Activated CD8-positive, alpha-beta memory T cell treated with anti-CD3 and anti-CD28 coated beads for 48 hours (primary cell): ENCODE results near the gene STUB1.
"Not testable (repeated sequence)": the region's sequence is repeated elsewhere in the genome, so short reads cannot be mapped to it uniquely, and the experiment has no call there.

Experiments used
- DNase-seq, 3 experiments: peaks; one replicate each; pipeline ENCODE4 v3.0.0-alpha.2; 2020; ENCODE audit warnings: low read depth in 2 of 3, low spot score in 2 of 3

The STUB1 gene

DNA sequence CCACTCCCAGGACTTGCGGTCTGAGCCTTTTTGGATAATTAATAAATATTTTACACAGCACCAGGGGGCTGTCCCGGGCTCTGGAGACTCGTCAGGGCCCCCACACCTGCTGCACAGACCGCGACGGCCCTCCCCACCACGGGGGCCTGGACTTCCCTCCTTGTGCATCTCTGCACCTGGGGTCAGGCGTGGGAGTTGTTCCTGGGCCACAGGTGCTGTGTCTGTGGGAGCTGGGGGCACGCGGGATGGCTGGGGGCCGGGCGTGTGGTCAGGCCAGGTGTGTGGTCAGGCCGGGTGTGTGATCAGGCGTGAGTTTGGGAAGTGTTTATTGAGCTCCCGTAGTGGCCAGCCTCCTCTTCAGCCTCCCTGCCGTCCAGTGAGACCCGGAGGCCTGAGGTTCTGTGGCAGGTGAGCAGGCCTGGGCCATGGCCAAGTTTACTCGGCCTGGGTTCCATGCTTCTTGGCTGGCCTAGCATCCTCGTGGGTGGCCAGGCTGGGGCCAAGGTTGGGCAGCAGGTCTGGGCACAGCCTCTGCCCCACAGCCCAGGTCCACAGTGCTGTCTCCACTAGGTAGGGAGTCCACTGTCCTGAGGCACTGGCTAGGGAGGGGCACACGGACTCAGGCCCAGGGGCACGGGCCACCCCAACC, 1.9 kb upstream of the STUB1 start:
- no peak for DNase-seq

DNA sequence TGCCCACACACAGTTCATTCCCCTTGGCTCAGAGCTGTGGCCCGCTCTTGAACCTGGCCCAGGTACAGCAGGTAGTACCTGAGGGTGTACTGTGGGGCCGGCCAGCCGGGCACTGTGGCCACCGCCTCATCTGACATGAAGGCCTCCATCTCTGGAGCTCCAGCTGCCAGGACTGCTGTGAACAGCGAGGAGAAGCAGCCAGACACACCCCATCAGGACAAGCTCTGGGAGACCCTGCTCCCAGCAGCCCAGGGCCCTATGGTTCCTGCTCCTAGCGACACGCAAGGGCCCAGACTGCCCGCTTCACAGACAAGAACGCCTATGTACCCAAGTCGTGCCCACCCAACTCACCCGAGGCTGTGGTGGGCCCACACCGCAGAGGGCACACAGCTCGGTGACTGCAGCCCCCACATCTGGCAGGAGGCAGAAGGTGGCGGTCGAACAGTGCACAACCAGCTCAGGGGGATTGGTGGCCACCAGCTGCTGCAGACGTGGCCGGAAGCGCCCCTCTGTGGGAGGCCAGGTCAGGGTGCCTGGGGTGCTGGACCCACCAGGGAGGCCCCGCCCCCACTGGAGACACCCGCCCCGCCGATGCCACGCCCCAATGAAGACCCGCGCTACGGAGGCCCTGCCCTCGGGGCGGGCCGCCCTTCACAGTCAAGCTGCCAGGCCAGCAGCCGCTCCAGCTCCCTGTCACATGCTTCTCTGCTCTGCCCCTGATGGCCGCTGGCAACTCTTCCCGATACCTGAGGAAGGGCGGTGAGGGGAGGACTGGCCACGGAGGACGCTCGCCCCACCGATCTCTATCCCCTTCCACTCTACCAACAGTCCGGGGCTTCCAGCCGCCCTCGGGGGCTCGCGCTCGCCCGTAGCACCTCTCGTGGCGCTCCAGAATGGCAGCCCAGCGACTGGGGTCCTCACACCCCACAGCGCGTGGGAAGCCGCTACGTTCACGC, 1.1 kb upstream of the STUB1 start:
- no peak for DNase-seq

DNA sequence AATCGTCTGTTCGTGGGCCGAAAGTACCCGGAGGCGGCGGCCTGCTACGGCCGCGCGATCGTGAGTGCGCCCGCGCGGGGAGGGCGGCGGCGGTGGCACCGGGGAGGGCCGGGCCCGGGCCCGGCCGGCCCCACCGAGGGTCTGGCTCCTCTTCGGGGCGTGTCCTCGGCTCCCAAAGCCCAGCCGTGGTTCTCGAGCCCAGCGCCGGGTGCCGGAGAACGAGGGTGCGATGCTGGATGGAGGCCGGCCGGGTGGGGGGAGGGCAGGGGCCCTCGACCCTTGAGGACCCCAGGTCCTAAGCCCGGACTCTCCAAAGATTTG, 375 bp downstream of the STUB1 start:
- no peak for DNase-seq

DNA sequence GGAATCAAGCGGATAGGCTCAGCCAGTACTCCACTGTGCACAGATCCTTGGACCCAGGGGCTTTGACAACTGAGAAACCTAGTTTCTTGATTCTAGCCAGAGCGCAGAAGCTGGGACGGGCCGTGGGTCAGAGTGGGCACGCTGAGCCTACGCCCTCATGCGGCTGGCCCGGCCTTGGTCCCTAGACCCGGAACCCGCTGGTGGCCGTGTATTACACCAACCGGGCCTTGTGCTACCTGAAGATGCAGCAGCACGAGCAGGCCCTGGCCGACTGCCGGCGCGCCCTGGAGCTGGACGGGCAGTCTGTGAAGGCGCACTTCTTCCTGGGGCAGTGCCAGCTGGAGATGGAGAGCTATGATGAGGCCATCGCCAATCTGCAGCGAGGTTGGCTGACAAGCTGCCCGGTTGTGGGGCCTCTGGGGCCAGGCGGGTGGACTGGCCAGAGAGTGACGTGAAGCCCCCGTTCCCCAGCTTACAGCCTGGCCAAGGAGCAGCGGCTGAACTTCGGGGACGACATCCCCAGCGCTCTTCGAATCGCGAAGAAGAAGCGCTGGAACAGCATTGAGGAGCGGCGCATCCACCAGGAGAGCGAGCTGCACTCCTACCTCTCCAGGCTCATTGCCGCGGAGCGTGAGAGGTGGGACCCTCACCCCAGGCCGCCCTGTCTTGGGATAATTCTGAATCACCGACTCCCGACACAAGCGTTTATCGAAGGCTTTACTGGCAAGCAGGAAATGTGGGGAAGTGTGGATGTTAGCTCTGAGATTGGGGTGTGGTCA, 946 bp downstream of the STUB1 start:
- no peak for DNase-seq

DNA sequence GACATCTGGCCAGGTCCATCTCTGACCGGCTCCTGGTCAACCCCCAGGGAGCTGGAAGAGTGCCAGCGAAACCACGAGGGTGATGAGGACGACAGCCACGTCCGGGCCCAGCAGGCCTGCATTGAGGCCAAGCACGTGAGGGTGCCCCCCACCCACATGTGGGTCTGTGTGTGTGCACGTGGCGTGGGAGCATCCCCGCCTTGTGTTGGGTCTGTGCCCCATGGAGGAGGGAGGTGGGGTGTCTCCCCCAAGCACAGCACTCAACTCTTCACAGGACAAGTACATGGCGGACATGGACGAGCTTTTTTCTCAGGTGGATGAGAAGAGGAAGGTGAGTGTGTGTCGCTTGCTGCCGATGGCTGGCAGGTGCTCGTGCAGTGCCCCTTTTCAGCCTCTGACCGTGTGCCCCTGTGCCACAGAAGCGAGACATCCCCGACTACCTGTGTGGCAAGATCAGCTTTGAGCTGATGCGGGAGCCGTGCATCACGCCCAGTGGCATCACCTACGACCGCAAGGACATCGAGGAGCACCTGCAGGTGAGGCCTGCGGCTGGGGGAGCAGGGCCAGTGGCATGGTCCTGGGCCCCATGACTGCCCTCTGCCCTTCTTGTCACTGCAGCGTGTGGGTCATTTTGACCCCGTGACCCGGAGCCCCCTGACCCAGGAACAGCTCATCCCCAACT, 1.7 kb downstream of the STUB1 start:
- DNase-seq: no peak

DNA sequence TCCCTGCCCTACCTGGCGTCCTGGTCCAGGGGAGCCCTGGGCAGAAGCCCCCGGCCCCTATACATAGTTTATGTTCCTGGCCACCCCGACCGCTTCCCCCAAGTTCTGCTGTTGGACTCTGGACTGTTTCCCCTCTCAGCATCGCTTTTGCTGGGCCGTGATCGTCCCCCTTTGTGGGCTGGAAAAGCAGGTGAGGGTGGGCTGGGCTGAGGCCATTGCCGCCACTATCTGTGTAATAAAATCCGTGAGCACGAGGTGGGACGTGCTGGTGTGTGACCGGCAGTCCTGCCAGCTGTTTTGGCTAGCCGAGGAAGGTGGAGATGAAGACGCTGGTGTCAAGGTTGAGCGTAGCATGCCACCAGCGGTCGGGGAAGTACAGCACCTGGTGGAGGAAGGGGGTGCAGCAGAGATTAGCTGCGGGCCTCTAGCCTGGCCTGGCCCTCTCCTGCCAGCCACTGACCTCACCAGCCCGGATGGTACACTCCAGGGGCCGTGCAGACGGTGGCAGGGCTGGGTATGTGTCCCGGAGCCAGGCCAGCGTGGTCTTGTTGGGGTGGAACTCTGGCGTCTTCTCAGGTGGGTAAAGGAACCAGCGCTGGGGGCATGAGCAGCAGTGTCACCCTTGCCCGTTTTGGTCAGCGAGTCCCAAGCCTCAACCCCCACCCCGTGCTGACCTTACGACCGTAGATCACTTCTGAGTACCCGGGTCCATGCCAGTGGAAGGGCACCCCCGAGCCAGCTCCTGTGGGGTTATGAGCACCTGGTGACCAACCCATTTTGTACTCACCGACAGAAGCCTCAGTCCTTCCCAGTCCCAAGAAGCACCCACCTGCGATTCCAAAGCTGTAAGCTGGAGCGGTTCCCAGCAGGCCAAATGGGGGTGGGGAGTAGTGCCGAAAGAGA, 2.5 kb downstream of the STUB1 start:
- DNase-seq: no peak

DNA sequence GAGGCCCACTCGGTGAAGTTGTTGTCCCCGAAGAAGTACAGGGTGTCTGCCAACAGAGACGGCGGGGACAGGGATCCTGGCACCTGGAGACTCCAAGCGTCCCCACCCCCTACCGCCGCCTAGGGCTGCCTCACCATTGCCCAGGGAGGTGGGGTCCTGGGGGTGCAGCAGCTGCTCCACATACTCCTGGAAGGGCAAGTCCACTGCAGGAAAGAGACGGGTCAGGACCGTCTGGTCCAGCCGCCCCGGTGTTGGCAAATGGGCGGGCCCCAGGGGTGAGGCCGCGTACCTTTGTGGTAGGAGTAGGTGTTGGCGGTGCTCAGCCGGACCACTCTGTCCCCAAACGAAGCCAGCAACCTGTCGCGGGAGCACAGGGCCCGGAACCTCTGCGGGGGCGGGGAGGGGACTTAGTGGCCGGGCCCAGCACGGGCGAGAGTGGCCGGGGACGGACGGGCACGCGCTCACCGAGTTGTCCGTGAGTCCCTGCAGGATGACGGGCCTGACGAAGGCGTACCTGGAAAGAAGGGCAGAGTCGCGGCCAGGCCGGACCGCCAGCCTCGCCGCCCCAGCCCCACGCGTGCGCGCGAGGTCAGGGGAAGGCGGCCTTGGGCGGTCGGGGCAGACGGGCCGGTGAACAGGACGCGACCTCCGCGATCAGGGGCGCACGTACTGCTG, 3.3 kb downstream of the STUB1 start:
- DNase-seq: no peak

DNA sequence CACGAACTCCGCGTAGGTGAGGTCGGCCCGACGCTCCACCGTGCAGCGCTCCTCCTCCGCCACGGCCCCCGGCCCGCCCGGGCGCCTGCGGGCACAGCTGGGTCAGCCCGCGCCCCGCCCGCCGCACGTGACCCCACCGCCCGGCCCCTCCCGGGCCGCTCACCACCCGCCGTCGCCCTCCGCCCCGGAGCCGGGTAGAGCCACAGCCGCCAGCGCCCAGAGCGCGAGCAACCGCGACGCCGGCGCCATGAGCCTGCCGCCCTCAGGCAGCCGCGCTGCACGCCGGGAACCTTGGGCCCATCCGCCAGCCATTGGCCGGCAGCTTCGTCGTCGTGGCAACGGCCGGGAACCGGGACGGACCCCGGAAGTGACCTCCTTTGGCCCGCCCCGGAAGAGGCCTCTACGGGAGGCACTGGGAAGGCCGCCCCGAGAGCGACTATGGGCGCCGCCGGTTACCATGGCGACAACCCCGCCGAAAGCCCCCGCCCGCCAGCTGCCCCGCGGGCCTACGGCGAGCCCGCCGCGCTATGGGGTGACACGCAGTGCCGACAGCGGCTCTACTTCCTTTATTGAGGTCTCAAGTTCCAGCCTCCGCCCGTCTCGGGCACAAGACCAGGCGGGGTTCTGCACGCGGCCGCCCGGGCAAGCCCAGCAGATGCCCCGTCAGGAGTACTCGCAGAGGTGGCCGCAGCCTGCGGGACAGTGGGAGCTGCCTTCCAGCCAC, 4.0 kb downstream of the STUB1 start, which contains the start of gene JMJD8:
TSS of gene JMJD8 (minus strand) at position 264 of the 724 bp plus-strand sequence. CDS start at position 249, 15 bp downstream.
- DNase-seq: peak; percentile 90 to 96 (median 92)

DNA sequence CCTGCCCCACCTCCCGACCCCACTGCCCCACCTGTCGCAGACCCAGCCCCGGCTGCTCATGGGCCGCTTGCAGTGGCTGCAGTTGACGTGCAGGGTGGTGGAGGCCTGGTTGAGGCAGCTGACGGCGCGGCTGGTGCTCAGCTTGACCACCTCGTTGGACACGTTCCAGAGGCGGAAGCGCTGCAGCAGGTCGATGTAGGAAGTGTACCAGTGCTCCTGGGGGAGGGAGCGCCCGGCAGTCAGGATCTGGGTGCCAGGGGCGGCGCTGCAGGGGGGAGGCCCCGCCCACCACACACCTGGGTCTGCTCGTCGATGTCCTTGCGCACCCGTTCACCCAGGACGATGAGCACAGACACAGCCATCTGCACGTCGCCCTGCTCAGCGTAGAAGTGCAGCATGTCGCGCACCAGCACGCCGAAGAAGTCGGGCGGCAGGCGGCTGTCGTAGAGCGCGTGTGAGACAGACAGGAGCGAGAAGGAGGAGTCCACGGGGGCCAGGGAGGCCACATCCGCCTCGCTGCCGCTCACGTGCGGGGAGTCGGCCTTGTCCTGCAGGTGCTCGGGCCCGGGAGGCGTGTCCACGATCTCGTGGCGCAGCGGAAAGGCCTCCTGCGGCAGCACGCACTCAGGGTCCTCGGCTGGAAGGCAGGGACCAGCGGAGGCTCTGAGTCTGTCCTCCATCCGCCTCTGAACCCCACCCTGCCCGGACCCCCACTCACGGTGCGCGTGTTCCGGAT, 4.9 kb downstream of the STUB1 start:
- no peak for DNase-seq

DNA sequence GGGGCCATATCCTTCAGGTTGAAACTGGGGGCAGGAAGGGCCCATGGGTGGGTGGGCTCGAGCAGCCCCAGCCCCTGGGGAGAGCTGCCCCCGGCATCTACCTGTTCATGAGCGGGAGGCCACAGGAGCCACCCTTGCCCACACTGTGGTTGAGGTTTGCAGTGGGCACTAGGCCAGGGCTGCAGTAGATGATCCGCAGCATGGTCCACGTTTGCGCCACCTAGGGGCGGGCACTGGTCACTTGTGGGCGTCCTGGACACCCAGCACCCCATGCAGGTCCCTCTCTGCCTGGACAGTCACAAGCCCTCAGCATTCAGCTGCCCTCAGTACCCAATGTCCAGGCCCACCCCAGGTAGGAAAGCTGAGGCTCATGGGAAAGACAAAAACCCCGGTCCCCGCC, 5.8 kb downstream of the STUB1 start:
- DNase-seq: no peak

DNA sequence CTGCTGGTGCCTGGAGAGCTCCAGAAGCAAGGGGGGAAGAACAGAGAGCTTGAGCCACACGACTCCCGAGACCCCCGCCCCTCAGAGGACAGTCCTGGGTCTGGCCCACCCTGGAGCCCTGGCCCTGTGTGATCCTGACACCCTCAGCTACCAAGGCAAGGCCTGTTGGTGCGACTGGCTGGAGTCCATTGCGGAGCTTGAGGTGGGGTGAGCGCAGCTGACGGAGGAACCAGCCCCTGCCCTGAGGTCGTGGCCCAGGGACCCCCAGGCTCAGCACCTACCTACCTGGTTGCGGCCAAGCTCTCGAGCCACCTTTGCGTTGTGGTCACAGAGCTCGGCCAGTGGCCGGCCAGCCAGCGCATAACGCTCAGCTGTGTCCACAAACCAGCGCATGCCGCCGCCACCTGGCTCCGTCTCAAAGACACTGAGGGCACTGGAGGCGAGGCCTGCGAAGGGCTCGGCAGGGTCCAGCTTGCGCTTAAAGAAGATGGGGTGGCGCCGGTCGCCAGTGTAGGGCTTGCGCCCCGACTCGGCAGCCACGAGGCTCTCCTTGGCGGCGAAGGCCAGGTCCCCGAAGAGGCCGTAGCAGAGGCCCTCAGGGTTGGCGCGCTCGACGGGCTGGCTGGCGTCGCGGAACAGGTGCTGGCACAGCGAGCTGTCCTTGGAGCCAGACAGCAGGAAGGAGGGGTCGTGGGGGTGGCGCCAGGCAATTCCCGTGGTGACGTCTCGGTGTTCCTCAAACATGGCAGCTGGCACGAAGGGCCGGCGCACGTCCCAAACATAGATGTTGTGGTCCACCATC, 6.5 kb downstream of the STUB1 start:
- DNase-seq: no peak

DNA sequence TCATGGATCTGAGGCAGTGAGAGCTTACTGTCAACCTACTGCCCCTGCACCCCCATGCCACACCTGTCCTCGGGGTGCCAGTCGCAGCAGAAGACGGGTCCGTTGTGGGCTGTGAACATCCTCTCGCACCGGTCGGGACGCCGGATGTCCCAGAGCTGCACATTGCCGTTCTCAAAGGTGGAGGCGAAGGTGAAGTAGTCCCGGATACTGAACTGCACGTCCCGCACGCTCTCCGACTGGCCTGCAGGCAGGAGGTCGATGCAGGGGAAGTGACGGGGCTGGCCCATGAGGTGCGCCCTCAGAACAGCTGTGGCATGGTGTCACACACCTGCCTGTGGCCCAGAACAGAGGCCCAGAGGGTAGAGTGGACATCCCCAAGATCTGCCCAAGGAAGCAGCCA, 7.3 kb downstream of the STUB1 start:
- no peak for DNase-seq

DNA sequence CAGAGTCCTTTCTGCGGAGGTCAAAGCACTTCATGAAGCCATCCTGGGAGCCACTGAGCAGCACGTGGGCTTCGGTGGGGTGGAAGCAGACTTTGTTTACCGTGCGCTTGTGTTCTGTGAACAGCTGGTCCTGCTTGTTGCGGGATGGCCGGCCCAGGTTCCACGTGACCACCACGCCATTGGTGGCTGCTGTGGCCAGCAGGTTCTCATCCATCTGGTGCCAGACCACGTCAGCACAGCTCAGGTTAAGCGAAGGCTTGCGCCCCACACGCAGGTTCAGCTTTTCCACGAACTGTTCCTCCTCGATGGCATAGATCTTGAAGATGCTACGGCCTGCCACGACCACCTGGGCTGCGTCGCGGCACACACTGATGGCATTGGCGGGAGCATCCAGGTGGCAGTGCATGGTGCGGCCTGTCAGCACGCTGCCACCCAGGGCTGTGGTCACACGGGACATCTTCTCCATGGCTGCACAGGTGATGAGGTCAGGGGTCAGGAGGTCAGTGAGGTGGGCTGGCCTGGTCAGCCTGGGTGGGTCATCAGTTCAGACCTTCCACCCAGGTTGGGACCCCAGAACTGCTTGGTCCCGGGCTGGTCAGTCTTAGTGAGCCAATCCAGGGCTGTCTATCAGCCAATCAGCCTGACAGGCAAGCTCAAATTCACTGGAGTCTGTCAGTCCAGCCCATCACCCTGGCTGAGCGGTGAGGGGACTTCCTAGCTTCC, 9.1 kb downstream of the STUB1 start:
- no peak for DNase-seq

DNA sequence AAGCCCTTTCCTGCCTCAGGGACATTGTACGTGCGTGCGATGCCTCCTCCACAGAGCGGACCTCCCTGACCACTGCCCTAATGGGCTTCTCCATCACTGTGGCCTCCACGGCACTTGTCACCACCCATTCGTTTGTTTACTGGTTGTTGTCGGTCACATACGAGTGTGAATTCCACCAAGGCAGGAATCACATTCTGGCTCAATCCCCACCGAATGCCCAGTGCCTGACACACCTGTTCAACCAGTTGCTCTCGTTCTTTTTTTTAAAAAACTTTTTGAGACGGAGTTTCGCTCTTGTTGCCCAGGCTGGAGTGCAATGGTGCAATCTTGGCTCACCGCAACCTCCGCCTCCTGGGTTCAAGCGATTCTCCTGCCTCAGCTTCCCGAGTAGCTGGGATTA, 11.0 kb downstream of the STUB1 start:
- not testable (repeated sequence) for DNase-seq

DNA sequence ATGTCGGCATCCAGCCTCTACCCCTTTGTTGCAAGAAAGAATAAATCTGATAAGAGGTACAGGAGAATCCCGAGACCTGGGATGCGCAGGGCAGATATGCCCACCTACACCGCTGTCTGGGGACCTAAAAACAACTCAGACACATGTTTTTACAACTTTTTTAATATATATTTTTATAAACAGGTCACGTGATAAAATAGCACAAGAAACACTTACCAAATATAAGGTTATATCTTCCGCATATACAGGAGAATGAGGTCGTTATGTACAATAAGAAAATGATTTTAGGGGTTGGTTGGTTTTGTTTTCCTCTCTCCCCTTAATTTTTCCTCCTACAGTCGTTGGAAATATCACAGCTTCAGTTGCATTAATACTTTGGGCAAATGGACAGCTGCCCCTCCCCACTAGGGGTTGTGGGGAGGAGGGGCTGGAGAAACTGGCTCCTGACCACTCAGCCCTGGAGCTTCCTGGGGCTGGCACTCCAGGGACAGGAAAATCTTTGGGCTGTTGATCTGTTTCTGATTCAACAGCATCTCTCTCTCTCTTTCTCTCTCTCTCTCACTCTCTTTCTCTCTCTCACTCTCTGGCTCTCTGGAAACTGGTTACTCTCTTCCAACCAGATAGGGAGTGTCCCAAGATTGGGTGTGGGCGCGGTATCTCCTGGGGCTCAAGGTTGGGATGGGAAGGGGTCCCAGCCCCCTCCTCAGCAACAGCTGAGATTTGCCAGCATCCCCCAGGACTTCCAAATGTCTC, 12.3 kb downstream of the STUB1 start:
- DNase-seq: no peak

DNA sequence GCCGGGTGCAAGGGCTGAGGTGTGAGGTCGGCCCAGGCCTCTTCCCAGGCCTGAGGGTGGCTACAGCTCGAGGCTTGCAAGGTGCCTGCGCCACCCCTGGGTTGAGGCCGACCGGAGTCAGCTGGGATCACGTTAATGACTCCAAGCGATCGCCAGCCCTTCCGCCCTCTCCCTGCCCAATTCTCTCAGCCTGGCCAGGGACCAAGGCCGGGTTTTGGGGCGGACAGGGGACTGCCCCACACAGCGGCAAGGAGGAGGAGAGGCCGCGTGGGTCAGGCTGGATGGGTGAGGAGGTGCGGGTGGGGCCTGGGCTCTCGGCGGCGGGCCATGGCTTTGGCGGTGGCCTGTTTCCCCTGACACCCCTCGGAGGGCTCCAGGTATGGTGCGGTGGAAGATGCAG, 13.2 kb downstream of the STUB1 start:
- no peak for DNase-seq
